Vagina (tissue), 2 donors: ENCODE data around the gene MASTL.

ENCODE experiments used
- POLR2A ChIP-seq, 2 donors: fragments of 450-650 bp; IDR thresholded peaks; one replicate each; pipeline ENCODE4 v1.6.1; 2017; ENCODE audit warnings: antibody characterized with exemption in 2 of 2, mild to moderate bottlenecking in 2 of 2, moderate library complexity in 2 of 2
- POLR2AphosphoS5 ChIP-seq, 2 donors: sonication (generic); formaldehyde crosslinking; IDR thresholded peaks; one replicate each; pipeline ENCODE4 v1.9.0; 2017; ENCODE audit warnings: antibody characterized with exemption in 2 of 2, mild to moderate bottlenecking in 2 of 2, low read depth in 1 of 2; ENCODE audit not compliant: insufficient read depth in 1 of 2
- TF ChIP-seq, protein P1 (sequence below), 3 experiments: fragments of 450-650 bp in 2 of 3; fragments of 200-600 bp in 1 of 3; sonication (generic) in 1 of 3; IDR thresholded peaks; one replicate each; pipeline ENCODE4 v1.5.1; 2017 to 2019; ENCODE audit warnings: antibody characterized with exemption in 3 of 3, mild to moderate bottlenecking in 2 of 3, moderate library complexity in 2 of 3

DNA sequence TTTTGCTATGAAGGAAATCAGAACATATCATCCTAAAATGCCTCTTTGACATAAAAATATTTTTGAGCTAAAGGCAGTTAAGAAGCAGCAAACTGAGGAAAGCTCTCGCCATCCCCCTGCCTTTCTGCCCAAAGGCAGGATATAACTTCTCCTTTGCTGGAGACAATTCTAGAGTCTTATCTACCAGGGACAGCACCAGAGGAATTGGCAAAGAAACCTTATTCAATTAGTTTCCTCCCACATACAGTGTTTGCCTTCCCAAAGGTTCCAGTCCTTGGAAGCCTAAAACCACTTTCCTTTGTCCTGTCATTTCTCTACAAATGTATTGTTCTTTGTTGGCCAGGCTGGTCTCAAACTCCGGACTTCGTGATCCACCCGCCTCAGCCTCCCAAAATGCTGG lies 33.7 kb downstream of the MASTL start:
- TF ChIP-seq, protein P1, sequence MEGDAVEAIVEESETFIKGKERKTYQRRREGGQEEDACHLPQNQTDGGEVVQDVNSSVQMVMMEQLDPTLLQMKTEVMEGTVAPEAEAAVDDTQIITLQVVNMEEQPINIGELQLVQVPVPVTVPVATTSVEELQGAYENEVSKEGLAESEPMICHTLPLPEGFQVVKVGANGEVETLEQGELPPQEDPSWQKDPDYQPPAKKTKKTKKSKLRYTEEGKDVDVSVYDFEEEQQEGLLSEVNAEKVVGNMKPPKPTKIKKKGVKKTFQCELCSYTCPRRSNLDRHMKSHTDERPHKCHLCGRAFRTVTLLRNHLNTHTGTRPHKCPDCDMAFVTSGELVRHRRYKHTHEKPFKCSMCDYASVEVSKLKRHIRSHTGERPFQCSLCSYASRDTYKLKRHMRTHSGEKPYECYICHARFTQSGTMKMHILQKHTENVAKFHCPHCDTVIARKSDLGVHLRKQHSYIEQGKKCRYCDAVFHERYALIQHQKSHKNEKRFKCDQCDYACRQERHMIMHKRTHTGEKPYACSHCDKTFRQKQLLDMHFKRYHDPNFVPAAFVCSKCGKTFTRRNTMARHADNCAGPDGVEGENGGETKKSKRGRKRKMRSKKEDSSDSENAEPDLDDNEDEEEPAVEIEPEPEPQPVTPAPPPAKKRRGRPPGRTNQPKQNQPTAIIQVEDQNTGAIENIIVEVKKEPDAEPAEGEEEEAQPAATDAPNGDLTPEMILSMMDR (IDR thresholded peaks at IDR 0.05): no peak
- TF ChIP-seq POLR2AphosphoS5 (IDR thresholded peaks at IDR 0.05; ENCODE audit: insufficient read depth in 1 of 2, low read depth in 1 of 2) (no peak), POLR2A (IDR thresholded peaks at IDR 0.05) (no peak)
